GM12801 (cell line): ENCODE results near the gene KLF2.

Source experiments
- CTCF ChIP-seq: IDR thresholded peaks from one replicate; pipeline ENCODE4 v1.5.1; 2011; ENCODE audit warnings: control low read depth; ENCODE audit not compliant: insufficient read length; ENCODE audit errors: extremely low read depth

The KLF2 gene

DNA sequence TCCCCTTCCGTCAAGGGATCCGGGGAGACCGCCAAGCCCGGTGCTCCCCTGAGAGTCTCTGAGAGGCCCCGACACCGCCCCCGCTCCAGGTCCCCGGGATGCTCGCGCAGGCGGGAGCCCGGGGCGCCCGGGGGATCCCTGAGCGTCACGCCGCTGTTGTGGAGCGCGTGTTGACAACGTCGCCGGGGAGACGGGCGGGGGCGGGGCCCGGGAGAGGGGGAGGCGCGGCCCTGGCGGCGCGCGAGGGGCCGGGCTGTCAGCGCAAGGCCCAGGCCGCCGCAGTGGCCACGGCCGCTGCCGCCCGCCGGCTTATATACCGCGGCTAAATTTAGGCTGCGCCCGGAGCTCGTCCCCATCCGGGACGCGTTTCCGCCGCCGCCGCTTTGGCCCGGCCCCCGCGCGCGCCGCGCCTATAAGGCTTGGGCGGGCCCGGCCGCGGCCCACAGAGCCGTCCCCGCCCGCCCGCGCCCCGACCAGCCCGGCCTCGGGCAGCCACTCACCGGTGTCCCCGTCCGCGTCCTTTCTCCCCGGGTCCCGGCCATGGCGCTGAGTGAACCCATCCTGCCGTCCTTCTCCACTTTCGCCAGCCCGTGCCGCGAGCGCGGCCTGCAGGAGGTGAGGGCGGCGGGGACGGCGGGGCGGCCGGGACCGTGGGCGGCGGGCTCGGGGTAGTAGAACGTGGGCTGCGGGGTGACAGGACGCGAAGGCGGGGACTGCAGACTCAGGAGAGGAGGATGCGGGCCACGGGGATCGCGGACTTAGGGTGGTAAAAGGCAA, at the start of gene KLF2:
TSS of gene KLF2 (plus strand) at position 443 of the 777 bp plus-strand sequence. CDS start at position 541, 98 bp downstream.
- TF ChIP-seq CTCF: no peak

DNA sequence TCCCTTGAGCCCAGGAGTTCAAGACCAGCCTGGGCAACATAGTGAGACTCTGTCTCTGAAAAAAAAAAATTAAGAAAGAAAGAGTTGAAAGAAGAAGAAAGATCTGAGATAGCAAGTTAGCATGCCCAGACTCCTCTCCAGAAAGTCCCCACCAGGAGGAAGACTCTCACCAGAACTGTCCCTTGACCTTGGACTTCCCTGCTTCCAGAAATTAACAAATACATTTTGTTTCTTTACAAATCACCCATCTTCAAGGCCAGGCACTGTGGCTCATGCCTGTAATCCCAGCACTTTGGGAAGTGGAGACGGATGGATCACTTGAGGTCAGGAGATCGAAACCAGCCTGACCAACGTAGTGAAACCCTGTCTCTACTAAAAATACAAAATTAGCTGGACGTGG, 44.3 kb upstream of the KLF2 start:
- no peak for TF ChIP-seq CTCF

DNA sequence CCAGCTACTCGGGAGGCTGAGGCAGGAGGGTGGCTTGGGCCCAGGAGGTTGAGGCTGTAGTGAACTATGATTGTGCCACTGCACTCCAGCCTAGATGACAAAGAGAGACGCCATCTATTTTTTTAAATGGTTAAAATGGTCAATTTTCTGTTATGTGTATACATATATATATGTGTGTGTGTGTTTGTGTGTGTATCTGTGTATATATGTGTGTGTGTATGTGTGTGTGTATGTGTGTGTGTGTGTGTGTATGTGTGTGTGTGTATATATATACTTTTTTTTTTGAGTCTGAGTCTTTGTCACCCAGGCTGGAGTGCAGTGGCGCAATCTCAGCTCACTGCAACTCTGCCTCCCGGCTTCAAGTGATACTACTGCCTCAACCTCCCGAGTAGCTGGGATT, 42.9 kb upstream of the KLF2 start:
- no peak for TF ChIP-seq CTCF

DNA sequence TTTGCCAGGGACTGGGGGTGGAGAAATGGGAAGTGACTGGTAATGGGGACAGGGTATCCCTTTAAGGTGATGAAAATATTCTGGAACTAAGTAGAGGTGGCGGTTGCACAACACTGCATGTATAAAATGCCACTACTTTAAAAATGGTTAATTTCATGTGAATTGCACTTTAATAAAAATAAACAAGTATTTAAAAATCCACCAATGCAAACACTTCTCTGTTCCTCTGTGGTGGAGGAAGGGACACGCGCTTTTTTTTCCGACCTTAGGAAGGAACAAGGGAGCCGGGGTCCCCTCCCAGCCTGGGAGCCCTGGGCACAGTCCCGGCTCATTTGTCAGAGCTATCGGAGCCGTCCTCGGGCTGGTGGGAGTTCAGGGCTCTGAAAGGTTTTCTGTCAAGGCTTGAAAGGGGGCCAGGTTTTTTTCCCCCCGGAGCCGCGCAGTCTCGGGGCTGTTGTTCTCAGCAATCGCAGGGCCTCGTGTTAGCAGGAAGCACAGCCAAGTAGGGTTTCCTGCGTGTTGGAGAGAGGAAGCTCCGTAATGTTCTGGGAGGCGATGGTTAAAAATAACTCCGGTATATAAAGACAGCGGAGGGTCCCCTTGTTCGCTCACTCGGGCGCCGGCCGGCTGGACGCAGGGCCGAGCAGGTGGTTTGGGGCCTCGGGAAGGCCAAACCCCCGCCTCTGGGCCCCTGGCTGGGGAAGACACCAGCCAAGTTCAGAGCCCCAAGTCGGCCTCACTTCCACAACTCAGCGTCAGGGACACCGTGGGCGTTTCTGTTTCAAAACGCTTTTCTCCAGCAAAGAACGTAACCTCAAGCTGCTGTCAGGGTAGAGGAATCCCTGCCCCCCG, 41.2 kb upstream of the KLF2 start:
- TF ChIP-seq CTCF: no peak

DNA sequence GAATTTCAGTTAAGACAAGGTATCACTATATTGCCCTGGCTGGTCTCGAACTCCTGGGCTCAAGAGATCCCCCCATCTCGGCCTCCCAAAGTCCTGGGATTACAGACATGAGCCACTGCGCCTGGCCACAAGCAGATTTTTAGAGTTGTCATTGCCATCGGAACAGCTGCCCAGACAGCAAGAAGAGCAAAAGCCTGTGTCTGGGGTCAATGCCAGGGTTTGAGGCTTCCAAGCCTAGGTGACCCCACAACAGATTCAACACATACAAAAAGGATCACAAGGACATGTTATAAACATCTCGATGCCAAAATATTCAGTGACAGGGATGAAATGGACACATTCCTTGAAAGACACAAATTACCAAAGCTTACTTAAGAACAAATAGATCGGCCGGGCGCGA, 40.1 kb upstream of the KLF2 start:
- TF ChIP-seq CTCF: no peak

GRCh38 chr19:16285769-16286498, 38.7 kb upstream of the KLF2 start:
- no peak for TF ChIP-seq CTCF

DNA sequence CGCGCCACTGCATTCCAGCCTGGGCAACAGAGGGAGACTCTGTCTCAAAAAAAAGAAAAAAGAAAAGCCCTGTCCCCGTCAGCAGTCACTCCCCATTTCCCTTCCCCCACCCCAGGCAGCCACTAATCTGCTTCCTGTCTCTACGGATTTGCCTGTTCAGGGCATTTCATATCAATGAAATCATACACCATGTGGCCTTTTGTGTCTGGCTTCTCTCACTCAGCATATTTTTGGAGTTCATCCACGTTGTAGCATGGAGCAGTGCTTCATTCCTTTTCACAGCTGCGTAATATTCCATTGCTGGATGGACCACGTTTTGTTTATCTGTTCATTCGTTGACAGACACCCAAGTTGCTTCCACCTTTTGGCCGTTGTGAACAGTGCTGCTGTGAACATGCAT, 36.1 kb upstream of the KLF2 start:
- TF ChIP-seq CTCF: no peak
